CD4-positive, alpha-beta T cell treated with Interleukin-2 at 100 ng/mL for 4 hours (primary cell): Measurements from ENCODE around the gene EEPD1.
"Not testable (repeated sequence)": the region's sequence is repeated elsewhere in the genome, so short reads cannot be mapped to it uniquely, and the experiment has no call there.

Experiments
- DNase-seq: peaks from one replicate; pipeline ENCODE4 v3.0.0-alpha.2; 2020; ENCODE audit warnings: low spot score

The EEPD1 gene

DNA sequence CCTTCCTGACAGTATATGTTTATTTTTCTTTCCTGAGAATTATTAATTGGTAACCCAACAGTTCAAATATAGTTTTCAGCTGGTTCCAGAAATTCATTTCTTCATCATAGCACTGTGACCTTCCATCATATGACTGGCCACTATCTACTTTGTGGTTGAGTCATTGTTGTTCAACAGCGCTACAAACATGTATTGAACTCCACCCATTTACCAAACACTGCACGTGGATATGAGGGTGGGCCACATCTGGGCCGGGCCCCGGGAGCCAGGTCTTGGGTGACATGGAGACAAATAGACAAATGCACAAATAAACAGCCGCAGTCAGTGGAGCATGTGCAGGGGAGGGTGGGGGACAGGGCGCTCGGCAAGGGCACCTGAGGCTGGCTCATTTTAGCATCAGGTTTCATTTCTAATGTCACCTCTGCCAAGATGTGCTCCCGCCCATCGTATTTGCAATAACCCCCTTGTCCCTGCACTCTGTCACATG is 24.0 kb upstream of the EEPD1 start:
- no peak for DNase-seq

DNA sequence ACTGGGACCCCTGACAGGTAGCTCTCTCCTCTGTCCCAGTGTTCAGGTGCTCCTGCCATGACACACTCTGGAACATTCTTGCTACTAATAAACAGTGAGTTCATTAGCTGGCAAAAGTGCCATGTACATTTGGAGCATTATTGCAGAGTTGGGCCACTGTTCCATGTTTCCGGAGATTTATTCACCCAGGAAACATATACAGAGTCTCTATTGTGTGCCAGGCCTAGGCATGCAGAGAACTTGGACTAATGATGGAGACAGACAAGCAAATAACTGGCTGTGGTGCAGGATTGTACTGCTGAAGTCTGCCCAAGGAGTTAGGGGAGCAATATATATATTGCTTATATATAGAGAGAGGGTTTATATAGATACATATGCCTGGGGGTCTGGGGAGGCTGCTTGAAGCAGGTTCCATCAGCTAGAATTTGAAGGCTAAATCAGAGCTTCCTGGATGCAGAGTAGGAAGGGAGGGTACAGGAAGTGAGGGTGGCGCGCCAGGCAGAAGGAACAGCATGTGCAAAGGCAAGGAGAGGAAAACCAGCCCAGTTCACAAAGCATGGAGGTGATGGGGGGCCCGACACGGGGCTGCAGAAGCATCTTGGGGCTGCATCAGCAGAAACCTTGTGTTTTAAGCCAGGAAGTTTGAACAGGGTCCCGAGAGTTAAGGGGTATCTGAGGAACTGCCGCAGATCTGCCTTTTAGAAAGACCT is 22.7 kb upstream of the EEPD1 start:
- DNase-seq = no peak

DNA sequence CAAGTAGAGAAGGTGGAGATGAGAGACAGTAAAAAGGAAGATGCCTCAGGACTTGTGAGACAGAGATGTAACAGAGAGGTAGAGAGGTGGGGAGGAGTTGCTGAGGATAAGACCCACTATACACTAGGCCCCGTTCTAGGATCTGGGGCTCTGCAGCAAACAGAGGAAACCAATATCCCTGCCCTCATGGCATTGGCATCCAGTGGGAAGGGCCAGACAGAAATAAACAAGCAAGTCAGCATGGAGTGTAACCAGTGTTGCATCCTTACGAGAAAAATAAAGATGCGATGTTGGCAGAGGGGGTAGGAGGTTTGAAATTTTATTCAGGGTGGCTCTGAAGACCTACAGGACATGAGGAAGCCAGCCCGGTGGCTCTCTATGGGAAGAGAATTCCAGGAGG is 22.0 kb upstream of the EEPD1 start:
- no peak for DNase-seq

DNA sequence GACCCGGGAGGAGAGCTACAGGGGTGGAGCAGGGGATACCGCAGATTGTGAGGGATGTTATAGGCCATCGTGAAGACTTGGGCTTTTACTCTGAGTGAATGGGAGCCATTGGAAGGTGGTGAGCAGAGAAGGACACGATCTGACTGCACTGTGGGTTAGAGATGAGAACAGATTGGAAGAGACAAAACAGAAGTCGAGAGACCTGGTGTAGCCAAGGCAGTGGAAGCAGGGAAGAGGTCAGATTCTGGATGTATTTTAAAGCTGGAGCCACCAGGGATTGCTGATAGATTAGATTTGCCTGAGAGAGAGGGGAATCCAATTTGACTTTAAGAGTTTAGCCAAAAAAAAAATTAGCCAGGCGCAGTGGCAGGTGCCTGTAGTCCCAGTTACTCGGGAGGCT is 21.6 kb upstream of the EEPD1 start:
- DNase-seq = no peak

DNA sequence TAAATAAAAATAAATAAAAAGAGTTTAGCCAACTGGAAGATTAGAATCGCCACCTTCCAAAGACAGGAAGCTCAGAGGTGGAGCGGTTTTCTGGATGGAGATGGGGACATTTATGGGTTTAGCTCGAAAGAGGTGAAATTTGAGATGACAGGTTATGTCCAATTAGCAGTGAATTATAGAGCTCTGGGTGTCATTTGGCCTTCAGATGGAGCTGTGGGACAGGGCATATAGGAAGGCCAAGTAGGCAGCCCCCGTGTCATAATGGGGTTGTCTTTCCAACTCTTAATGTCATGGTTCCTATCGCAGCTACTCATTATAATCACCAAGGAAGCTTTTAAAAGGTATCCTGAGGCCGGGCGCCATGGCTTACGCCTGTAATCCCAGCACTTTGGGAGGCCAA is 21.0 kb upstream of the EEPD1 start:
- no peak for DNase-seq

DNA sequence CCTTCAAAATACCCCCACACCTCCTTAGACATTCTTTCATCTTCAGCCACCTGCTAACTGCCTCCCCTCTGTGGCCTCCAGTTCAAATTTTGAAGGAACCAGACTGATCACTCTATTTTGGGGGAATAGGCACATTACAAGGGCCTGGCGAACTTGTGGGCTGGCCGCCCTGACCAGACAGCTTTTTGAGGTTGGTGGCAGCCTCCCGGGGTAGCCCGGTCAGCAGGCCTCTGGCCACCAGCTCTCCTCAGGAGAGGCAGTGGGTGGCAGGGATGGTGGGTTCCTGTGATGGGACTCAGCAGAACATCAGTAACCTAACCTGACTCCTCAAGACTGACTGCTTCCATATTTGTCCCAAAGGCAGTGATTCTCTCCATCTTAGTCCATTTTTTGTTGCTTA is 17.4 kb upstream of the EEPD1 start:
- no peak for DNase-seq

DNA sequence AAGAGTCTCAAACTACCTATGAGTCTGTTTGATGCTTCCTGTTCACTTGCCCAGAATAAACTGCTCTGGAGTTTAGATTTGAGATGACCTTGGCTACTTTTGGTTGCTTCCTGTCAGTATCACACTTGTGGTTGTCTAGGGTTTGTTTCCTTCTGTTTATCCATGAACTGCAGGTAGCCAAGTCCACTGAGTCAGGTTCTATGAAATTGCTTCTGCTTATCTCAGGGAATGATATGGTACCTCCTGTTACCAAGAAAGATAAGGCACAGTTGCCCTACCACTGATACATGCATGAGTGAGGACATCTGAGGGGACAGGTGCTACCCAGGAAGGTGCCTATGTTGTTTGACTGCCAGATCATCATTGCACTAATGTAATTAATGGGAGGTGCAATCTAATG is 15.8 kb upstream of the EEPD1 start:
- no peak for DNase-seq

DNA sequence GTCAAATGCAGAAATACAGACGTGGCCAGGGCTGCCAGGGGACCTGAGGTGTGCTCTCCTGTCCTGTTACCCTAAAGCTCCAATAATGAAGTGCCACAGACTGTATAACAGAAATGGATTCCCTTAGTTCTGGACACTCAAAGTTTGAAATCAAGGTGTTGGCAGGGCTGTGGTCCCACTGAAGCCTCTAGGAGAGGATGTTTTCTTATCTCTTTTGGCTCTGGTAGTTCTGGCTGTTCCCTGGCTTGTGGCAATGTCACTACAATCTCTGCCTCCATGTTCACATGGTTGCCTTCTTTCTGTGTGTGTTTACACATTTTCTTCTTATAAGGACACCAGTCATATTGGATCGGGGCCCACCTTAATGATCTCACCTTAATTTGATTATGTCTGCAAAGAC is 15.3 kb upstream of the EEPD1 start:
- DNase-seq = no peak

DNA sequence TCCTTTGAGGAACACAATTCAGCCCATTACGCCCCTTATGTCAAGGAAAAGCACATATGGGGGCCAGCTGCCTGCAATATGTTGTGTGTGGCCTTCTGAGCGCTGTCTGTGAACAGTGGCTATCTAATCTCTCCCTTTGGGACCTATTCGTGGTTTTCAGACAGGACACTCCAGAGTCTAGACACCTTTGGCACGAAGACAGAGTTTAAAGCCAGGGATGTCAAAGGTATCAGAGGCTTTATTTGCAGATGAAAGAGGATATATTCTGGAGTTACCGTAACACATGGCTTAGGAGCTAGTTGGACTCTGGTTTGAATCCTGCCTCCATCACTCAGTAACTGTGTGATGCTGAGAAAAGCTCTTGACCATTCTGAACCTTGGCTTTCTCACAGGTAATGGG is 14.8 kb upstream of the EEPD1 start:
- DNase-seq = no peak

DNA sequence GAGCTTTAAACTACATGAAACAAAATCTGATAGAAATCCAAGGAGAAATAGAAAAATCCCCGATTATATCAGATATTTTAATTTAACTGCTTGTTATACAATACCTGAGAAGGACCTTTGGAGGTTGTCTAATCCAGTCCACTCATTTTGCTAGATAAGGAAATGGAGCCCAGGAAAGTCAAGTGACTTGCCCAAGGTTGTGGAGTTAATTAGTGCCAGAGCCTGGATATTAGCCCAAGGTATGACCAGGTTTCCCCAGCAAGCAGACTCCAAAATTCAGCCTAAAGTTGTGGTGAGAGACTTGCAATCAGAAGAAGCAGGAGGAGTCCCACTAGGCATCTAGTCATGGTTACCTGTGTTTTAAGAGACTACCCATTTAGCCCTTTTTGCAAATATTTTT is 11.7 kb upstream of the EEPD1 start:
- no peak for DNase-seq

DNA sequence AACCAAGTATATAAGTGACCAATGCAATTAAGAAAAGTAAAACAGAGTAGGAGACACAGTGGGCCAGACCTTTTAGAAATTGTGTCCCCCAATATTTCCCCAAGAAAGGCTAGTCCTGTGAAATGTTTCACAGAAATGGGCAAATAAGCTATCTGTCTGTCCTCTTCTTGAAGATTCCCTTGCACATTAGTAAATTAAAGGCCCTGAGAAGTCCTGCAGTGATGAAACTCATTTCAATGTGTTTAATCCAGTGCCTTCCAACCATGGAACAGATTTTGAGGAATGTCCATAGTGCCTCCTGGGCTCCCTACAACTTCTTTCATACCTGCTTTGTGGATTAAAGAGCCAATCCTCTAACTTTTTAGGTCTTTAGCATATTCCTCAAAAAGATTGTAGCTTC is 11.2 kb upstream of the EEPD1 start:
- DNase-seq = no peak

DNA sequence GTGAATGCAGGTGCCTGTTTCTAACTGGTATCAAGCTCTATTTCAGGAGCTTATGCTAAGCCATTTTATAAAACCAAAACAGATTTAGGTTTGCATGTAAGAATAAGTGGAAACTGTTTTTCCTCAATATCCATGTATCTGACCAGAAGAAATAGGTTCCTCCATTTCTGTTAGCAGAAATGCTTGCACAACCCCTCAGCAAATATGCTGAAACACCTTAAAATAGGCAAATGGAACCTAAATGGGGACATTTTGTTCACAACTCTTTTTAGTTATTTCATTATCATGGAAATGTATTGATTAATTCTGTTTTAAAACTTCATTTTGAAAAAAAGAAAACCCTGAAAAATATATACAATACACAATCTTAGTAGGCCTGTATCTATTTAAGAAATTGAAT is 8.9 kb upstream of the EEPD1 start:
- no peak for DNase-seq

DNA sequence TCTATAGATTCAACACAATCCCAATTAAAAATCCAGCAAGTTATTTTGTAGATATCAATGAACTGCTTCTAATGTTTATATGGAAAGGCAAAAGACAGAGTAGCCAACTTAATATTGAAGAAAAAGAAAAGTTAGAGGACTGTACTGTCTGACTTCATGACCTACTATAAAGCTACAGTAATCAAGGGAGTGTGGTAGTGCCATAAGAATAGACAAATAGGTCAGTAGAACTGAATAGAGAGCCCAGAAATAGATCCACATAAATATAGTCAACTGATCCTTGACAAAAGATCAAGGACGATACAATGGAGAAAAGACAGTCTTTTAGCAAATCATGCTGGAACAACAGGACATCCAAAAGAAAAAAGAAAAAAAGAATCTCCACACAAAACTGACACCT is 7.4 kb upstream of the EEPD1 start:
- DNase-seq = no peak

DNA sequence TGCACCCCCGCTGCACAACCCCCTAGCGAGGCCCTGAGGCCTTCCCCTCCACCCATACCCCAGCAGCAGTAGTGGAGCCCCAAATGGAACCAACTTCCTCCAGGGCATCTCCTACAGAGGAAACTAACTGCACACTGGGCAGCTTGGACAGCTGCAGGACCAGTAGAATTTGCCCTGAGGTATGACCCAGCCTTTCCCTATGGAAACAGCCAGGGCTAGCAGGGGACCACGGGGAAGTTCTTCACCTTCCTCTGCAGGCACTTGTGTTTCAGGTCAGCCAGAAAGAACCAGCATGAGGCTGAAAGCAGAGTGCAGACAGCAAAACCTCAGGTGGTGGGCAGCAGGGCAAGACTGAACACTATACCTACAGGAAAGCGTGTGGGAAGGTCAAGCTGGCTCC is 5.7 kb upstream of the EEPD1 start:
- DNase-seq = no peak

DNA sequence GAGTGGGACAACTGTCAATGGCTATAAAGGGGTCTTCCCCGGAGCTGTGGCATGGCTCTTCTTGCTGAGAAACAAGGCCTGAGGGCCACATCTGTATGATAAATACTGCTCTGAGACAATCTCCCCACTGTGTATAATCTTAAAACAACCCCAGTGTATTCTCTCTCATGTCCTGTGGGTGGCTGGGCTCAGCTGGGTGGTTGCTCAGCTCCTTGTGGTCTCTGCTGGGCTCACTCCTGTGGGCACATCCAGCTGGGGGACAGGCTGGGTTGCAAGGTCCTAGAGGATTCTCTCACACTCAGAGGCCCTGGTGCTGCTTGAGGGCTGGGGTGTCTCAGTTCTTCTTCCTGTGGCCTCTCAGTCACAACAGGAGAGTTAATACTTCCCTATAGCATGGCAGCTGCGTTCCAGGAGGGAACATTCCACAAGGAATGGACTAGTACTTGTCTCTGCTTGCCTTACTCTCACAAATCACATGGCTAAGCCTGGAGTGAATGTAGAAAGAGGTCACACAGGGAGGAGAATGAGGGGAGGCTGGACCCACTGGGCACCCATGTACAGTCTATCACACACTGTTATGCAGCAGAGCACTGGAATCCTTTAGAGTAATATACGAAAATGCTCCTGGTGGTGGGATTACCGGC is 4.5 kb upstream of the EEPD1 start:
- DNase-seq = no peak

DNA sequence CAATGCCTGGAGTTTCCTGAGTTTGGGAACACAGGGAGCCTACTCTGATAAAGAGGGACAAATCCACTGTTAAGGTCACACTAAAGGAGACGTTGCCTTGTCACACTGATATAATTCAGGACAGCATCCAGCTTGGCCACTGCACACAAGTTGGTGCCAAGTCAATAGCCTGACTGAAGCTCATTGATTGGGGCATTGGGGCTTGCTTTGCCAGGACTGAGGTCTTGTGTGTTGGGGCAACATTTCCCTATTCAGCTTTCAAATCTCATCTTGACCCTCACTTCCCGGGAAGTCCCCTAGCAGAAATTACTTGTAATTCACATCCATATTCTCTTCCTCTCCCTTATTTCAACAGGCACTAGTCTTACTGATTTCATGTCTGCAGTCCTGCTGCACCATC is 3.8 kb upstream of the EEPD1 start:
- not testable (repeated sequence) for DNase-seq

DNA sequence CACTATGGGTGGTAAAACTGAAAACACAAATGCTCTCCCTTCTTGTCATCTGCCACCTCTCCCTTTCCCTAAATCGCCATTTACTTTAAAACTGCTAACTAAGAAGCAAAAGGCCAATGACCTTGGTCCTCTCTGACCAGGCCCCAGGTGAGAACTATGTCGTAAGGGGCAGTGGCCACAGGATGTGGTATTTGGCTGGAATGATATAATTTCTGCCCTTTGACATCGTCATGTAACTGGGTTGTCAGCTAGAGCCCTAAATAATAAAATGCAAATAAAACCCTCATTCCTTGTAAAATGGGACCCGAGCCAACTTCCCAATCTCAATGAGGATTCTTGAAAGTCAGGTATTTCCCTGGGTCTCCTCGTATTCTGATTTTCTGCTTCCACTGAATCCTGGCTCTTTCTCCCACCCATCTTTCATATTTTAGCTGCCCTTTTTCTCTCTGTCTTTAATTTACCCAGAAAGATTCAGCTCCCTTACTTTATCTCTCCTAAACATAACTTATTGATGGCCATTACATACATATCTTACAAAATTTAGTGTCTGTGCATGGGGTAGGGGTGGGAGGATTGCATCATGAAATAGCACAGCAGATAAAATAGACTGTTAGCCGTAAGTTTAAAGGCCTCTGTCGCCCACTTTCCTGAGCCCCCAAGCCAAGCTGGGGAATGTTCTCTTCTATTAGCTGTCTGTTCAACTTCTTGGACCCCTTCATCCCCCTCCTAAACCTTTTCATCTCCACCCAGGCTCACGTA is 3.2 kb upstream of the EEPD1 start:
- DNase-seq = no peak

DNA sequence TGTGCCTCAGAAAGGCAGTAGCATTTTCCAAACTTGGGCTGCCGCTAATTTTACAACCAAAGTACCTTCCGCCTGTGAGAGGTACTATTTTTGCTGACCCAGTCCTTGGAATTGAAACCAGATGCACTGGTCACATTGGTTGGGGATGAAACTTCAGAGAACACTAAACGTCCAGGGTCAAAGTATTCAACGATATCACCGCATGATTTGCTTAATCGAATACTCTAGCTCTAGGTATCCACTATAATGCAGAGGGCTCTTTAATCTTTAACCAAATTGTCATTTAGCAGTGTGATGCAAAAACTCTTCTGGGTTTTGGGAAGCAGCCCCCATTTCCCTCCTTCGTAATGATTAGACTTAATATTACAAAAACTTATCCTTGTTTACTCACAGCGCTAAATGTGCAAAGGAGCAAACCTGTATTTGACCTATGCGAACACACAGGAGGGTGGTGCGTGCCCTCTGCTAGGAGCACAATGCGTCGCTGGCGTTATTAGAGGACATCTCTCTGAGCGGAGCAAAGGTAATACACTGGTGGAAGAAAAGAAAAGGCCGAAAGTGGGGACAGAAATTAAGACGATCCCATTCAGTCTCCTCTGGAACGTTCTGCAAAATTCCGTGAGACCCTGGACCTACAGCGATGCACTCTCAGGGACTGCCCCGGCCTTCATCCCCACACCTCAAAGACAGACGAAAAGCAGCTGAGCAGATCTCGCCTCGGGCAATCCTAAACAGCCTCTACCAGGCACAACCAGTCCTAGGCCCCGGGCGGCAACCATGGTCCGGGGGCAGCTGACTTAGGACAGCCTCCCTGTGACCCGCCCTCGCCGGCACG is 916 bp upstream of the EEPD1 start:
- DNase-seq = no peak

DNA sequence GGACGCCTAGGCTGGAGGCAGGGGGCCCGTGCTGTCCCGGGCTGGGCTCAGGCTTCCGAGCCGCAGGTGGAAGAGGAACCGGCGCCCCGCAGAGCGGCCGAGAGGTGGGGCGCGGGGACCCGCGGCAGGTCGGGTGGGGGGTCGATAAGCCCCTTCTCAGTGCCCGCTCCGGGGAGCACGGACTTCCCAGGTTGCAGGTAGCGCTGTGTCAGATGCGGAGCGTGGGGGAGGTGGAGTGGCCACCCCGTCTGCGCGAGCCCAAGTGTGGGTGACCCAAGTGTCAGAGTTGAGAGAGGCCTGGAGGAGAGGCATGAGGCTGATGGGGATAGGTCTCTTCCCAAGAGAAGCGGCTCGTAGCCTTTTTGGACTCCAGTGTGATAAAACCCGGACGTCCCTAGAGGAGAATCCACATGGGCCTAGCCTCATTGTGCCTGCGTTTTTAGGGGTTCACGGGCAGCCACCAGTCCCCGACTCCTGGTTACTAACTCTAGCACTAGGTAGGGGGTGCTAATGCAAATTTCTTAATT is 580 bp downstream of the EEPD1 start:
- no peak for DNase-seq

DNA sequence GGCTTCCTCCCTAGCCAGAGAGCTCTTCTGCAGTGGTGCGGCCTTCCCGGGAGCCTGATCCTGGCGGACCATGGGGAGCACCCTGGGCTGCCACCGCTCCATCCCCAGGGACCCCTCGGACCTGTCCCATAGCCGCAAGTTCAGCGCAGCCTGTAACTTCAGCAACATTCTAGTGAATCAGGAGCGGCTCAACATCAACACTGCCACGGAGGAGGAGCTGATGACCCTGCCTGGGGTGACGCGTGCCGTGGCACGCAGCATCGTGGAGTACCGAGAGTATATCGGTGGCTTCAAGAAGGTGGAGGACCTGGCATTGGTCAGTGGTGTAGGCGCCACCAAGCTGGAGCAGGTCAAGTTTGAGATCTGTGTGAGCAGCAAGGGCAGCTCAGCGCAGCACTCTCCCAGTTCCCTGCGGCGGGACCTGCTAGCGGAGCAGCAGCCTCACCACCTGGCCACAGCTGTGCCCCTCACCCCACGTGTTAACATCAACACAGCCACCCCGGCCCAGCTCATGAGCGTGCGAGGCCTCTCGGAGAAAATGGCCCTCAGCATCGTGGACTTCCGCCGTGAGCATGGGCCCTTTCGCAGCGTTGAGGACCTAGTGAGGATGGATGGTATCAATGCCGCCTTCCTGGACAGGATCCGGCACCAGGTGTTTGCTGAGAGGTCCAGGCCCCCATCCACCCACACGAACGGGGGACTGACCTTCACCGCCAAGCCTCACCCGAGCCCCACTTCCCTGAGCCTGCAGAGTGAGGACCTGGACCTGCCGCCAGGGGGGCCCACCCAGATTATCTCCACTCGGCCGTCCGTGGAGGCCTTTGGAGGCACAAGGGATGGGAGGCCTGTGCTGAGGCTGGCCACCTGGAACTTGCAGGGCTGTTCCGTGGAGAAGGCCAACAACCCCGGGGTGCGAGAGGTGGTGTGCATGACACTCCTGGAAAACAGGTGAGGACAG is 1.5 kb downstream of the EEPD1 start:
- no peak for DNase-seq

DNA sequence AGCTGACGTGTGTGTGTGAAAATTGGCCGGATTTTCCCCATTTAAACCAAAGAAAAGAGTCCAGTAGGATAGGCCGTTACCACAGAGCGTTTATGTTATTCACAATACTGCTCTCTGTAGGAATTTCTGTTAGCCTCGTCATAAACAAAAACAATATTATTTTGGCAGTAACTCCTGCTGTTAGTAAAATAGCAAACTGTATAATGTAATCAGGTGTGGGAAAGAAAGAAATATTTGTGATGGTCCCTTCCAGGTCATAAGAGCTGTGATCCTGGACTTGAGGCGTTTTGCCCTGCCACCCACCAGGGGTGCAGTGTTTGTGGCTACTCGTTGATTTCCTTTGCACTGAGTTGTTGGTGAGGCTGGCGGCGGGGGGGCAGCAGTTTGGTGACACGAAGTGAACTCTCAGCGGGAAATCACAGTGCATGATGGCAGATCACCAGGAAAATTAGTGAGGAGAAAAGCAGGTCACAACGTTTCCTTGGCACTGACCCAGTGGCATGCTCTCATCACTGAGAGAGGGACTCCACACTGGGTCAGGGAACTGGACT is 2.8 kb downstream of the EEPD1 start:
- no peak for DNase-seq
